ENCODE data around the gene CTXND1. TPM values are rescaled to one million over a fixed set of nuclear protein-coding genes. Genes with fewer than 3 reads are reported as not detected.

The CTXND1 gene
- total RNA-seq, 1 donor from 2014 or later, result not detected

DNA sequence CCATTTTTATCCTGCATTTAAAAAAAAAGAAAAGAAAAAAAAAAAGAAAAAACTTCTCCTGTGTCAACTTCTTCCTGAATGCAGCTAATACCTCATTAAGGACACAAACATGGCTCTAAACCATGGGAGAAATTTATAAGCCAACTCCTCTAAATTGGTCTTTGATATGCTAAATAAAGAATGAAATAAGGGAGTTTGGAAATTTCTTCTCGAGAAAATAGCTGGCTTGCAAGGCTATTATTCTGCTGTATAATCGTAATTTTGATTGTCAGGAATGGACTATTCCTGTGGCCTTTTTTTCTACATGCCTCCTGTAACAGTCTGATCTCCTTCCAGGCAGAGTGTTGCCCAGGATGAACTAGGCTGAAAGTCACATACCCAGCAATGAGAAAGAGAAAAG, 20.6 kb downstream of the CTXND1 start:
- H3K4me3 ChIP-seq (ENCODE audit: low read depth, low read length), result no peak overlapping the region
- TF ChIP-seq, protein P1, sequence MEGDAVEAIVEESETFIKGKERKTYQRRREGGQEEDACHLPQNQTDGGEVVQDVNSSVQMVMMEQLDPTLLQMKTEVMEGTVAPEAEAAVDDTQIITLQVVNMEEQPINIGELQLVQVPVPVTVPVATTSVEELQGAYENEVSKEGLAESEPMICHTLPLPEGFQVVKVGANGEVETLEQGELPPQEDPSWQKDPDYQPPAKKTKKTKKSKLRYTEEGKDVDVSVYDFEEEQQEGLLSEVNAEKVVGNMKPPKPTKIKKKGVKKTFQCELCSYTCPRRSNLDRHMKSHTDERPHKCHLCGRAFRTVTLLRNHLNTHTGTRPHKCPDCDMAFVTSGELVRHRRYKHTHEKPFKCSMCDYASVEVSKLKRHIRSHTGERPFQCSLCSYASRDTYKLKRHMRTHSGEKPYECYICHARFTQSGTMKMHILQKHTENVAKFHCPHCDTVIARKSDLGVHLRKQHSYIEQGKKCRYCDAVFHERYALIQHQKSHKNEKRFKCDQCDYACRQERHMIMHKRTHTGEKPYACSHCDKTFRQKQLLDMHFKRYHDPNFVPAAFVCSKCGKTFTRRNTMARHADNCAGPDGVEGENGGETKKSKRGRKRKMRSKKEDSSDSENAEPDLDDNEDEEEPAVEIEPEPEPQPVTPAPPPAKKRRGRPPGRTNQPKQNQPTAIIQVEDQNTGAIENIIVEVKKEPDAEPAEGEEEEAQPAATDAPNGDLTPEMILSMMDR (conservative IDR thresholded peaks at IDR 0.05; ENCODE audit: low read depth, low read length), result no peak
- no peak for DNase-seq (ENCODE audit: low read depth)

DNA sequence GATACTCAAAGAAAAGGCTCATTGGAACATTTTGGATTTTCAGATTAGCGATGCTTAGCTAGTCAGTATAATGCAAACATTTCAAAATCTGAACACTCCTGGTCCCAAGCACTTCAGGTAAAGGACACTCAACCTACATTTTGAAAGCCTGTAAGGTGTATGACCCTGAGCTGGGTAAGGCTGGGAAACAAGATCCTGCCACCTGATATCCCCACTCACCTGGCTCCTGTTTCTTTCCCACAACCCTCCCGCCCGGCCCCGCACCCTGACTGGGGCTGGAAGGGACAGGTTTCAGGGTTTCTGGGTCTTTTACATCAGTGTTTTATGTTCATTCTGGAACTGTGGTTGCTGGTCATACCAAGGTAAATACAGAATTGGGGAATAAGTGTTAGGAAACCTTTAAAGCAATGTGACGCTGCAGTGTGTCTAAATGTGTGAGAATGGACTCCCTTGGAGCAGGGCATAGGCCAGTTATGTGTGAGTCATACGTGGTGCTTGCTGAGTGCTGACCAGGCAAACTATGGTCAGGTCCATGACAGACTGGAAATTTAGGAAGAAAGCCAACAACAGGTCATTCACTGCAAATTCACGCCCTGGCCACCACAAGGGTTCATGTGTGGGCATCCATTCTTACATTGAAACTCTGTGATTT, 22.9 kb downstream of the CTXND1 start:
- DNase-seq (ENCODE audit: low read depth), result peak; percentile 85
- TF ChIP-seq, protein P1 (conservative IDR thresholded peaks at IDR 0.05; ENCODE audit: low read depth, low read length), result no peak
- no peak overlapping the region for H3K4me3 ChIP-seq (ENCODE audit: low read depth, low read length)

DNA sequence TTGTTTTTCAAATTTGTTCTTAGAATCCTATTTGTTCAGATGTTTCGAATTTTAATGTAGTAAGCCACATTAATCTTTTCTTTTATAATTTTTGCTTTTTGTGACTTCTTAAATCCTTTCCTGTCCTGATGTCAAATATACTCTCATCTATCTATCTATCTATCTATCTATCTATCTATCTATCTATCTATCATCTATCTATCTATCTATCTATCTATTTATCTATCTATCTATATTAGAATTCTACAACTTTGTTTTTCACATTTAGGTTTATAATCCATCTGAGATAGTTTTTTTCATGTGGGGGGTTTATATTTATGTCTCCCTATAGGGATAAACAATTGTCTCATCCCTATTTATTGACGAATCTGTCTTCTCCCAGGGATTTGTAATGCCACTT, 32.1 kb downstream of the CTXND1 start:
- DNase-seq (ENCODE audit: low read depth), result no peak
- TF ChIP-seq, protein P1 (conservative IDR thresholded peaks at IDR 0.05; ENCODE audit: low read depth, low read length), result no peak
- no peak overlapping the region for H3K4me3 ChIP-seq (ENCODE audit: low read depth, low read length)

DNA sequence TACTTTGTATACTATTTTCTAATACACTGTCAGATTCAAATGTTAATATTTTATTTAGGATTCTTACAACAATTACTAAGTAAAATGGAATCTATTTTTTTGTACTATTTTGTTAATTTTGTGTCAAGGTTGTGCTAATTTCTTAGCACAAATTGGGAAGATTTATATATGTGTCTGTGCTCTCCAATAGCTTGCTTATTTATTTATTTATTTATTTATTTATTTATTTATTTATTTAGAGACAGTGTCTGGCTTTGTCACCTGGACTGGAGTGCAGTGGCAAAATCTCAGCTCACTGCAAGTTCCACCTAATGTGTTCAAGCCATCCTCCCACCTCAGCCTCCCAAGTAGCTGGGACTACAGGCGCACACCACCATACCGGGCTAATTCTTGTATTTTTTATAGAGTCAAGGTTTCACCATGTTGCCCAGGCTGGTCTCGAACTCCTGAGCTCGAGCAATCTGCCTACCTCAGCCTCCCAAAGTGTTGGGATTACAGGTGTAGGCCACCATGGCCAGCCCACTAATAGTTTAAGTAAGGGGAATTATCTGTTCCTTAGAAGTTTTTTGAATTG, 34.6 kb downstream of the CTXND1 start:
- H3K4me3 ChIP-seq (ENCODE audit: low read depth, low read length), result no peak overlapping the region
- TF ChIP-seq, protein P1 (conservative IDR thresholded peaks at IDR 0.05; ENCODE audit: low read depth, low read length), result no peak
- no peak for DNase-seq (ENCODE audit: low read depth)

DNA sequence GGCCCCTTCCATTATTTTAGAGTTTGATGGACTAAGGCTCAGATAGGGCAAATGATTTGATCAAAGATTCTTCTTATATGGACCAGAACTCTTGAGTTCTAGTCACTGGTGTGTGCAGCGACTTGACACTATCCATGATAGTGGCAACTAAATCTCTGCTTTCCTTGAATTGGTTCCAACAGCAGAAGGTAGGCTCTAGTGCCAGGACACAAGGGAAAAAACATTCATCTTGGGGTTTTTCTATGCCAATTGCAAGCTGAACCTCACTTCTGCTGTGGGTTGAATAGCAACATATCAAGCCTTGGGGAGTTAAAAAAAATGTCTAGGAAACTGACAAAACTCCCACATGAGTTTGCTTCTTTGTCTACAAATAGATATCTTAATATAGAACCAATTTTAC, 35.1 kb downstream of the CTXND1 start:
- no peak overlapping the region for H3K4me3 ChIP-seq (ENCODE audit: low read depth, low read length)
- no peak for DNase-seq (ENCODE audit: low read depth)
- TF ChIP-seq, protein P1 (conservative IDR thresholded peaks at IDR 0.05; ENCODE audit: low read depth, low read length), result no peak

DNA sequence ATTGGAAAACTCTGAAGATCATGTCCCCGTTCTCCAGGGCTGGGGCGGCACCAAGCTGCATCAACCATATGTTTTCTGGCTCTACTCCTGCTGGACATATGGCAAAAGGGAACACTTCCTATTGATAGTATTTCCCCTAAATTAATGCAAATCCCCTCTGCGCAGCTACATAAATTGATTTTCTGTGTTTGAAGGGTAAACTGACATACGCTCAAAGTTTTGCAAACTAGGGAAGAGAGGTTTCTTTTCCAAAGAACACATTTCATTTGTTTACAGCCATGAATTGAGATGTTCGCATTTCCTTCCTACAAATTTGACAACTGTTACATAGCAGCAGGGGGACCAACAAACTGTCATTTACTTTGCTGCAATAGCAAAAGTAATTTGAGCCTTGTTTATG, 35.9 kb downstream of the CTXND1 start:
- TF ChIP-seq, protein P1 (conservative IDR thresholded peaks at IDR 0.05; ENCODE audit: low read depth, low read length), result no peak
- H3K4me3 ChIP-seq (ENCODE audit: low read depth, low read length), result no peak overlapping the region
- no peak for DNase-seq (ENCODE audit: low read depth)

DNA sequence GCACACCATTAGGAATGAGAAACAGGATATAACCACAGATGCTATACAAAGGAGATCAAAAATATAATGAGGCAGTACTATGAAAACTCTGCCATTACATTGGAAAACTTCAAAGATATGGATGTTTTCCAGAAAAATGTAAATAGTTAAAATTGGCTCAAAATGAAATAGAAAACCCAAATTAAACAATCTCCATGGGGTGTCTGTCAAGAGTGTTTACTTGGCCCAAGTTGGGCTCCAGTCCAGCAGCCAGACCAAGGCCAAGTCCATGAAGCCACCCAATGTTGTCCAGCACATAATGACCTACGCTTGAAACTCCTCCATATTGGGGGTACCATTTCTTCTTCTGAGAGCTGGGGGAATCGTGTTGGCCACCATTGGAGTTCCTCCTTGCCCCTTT, 37.1 kb downstream of the CTXND1 start:
- DNase-seq (ENCODE audit: low read depth), result no peak
- TF ChIP-seq, protein P1 (conservative IDR thresholded peaks at IDR 0.05; ENCODE audit: low read depth, low read length), result no peak
- no peak overlapping the region for H3K4me3 ChIP-seq (ENCODE audit: low read depth, low read length)

Data from epithelial cell of proximal tubule (primary cell).